Measurements from ENCODE around the gene KIF1B. TPM values are rescaled to one million over a fixed set of nuclear protein-coding genes. Genes with fewer than 3 reads are reported as not detected.

Gene KIF1B
- total RNA-seq, 1 experiment from 2014 or later, result 33.0 TPM

DNA sequence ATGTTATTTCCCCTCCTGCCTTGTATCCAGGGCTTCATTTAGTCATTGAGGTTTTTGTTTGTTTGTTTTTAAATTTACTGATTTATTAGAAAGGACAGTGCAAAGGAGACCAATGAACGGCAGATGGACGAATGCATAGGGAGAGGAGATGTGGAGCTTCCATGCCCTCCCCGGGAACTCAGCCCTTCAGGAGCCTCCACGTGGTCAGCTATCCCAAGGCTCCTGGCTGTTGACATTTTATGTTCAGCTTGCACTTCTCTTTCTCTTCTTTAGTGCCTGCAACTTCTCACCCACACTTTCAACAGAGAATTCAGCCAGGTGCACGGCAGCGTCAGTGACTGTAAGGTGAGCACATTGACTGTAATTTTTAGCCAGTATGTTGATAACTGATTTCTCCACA is 157.8 kb downstream of the KIF1B start:
- TF ChIP-seq POLR2AphosphoS5 (IDR thresholded peaks at IDR 0.05; ENCODE audit: low read depth, low read length), result no peak
- no peak for TF ChIP-seq TCF7L2 (IDR thresholded peaks at IDR 0.05; ENCODE audit: low read depth, low read length)
- no peak for TF ChIP-seq REST (IDR thresholded peaks at IDR 0.05; ENCODE audit: insufficient read depth in 1 of 2, low read depth in 2 of 2, low read length in 1 of 2)
- no peak for TF ChIP-seq SIN3A (IDR thresholded peaks at IDR 0.05; ENCODE audit: borderline replicate concordance, insufficient read depth, low read depth, low read length)
- no peak for TF ChIP-seq CTCF (IDR thresholded peaks at IDR 0.05)
- Histone ChIP-seq H3K36me3 (ENCODE audit: control insufficient read depth, insufficient read depth, low read length) (no peaks in the 10 kb centered on the region; the same call in 1 of the 2 replicates), H3K9me3 (ENCODE audit: control insufficient read depth, insufficient read depth, low read depth, low read length) (no peaks in the 10 kb centered on the region), H3K27ac (ENCODE audit: low read length) (no peak overlapping the region), H3K27me3 (ENCODE audit: control insufficient read depth, insufficient read depth, low read length) (no peaks in the 10 kb centered on the region), H3K4me1 (ENCODE audit: control insufficient read depth, insufficient read depth, low read length) (no peaks in the 10 kb centered on the region), H3K4me3 (ENCODE audit: low read depth in 2 of 2, low read length in 2 of 2) (no peak overlapping the region)
- BruUV-seq (replicated peaks), result no TSS peak
- in situ Hi-C loops (cut with HindIII; ENCODE audit: low pct_unique_long_range_greater_than_20kb, low sequenced_read_pairs), result no loop called here
- POLR2A ChIA-PET, result interaction anchor here (0.5 kb wide), 1 partner anchor 23 kb away, joined by 5 read pairs; no protein-coding TSS in a partner anchor
- intact Hi-C loops (cut with micrococcal nuclease; ENCODE audit: unreplicated experiment), result no loop called here
- no peak for ATAC-seq
- no peak for DNase-seq (ENCODE audit: low read depth, low spot score)
- CTCF ChIA-PET, result interaction anchor here (0.6 kb wide), 1 partner anchor 23 kb away, joined by 11 read pairs; no protein-coding TSS in a partner anchor

DNA sequence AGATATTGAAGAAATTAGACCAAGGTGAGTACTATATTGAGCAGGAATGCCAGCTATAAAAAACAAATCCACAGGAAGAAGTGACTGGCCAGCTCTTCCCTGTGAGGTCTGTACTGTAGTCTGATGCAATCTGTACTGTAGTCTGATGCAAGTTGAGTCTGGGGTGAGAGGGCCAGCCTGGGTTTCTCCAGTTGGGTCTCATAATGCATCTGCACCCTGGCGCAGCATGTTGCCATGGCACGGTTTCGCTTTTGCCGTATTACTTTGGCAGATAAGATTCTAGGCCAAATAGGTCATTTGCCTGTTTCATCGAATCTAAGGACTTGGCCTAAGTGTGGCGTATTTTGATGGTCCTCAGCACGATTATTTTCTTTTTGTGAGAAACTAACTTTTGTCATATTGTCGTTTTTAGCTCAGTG is 164.1 kb downstream of the KIF1B start:
- CTCF ChIA-PET, result interaction anchor here (0.6 kb wide), 1 partner anchor 216 kb away, joined by 3 read pairs; no protein-coding TSS in a partner anchor
- in situ Hi-C loops (cut with HindIII; ENCODE audit: low pct_unique_long_range_greater_than_20kb, low sequenced_read_pairs) (no loop called here), intact Hi-C loops (cut with micrococcal nuclease; ENCODE audit: unreplicated experiment) (no loop called here)
- no peak for TF ChIP-seq CTCF (IDR thresholded peaks at IDR 0.05)
- TF ChIP-seq TCF7L2 (IDR thresholded peaks at IDR 0.05; ENCODE audit: low read depth, low read length), result no peak
- no peak for TF ChIP-seq POLR2AphosphoS5 (IDR thresholded peaks at IDR 0.05; ENCODE audit: low read depth, low read length)
- TF ChIP-seq SIN3A (IDR thresholded peaks at IDR 0.05; ENCODE audit: borderline replicate concordance, insufficient read depth, low read depth, low read length), result no peak
- no peak for TF ChIP-seq REST (IDR thresholded peaks at IDR 0.05; ENCODE audit: insufficient read depth in 1 of 2, low read depth in 2 of 2, low read length in 1 of 2)
- peaks cover 4% of the 10 kb centered on the region; the same call in 1 of the 2 replicates for H3K36me3 ChIP-seq (ENCODE audit: control insufficient read depth, insufficient read depth, low read length)
- no peak overlapping the region for H3K4me3 ChIP-seq (ENCODE audit: low read depth in 2 of 2, low read length in 2 of 2)
- no TSS peak for BruUV-seq (replicated peaks)
- POLR2A ChIA-PET, result no interaction called here
- DNase-seq (ENCODE audit: low read depth, low spot score) (no peak), ATAC-seq (no peak)
- no peaks in the 10 kb centered on the region for H3K4me1 ChIP-seq (ENCODE audit: control insufficient read depth, insufficient read depth, low read length)
- no peaks in the 10 kb centered on the region for H3K9me3 ChIP-seq (ENCODE audit: control insufficient read depth, insufficient read depth, low read depth, low read length)
- H3K27me3 ChIP-seq (ENCODE audit: control insufficient read depth, insufficient read depth, low read length), result no peaks in the 10 kb centered on the region
- no peak overlapping the region for H3K27ac ChIP-seq (ENCODE audit: low read length)

Measured in Panc1 (cell line).